GM12878 (cell line): Measurements from ENCODE around the gene SH2D7. TPM values are rescaled to one million over a fixed set of nuclear protein-coding genes. Genes with fewer than 3 reads are reported as not detected.

ENCODE experiments used
- ATAC-seq: fragments of 200-7000 bp; cut with Tn5 transposase; 3 replicates; pipeline ENCODE4 v1.9.1; 2020; ENCODE audit warnings: mild to moderate bottlenecking, moderate library complexity
- BruUV-seq: library from RNA; stranded (reverse); fragments of 400-500 nt; replicated peaks from 2 replicates; lab custom pipeline; 2021; lab: Mats Ljungman, UMichigan
- CTCF ChIA-PET: fragments of 300-600 bp; sonication (Branson Sonifier 250); formaldehyde crosslinking; extraction: SDS; loops from one replicate; lab custom pipeline; 2021; ENCODE audit warnings: inconsistent platforms; lab: Yijun Ruan, JAX
- POLR2A ChIA-PET: fragments of 350-600 bp; formaldehyde crosslinking; extraction: SDS; loops from one replicate; lab custom pipeline; 2021; ENCODE audit warnings: inconsistent platforms; lab: Charles Lee
- RAD21 ChIA-PET: fragments of 300-600 bp; sonication (Branson Sonifier 250); formaldehyde crosslinking; loops from one replicate; lab custom pipeline; 2023; ENCODE audit warnings: antibody characterized with exemption; ENCODE audit not compliant: unreplicated experiment; lab: Charles Lee
- SMC1A ChIA-PET: fragments of 300-600 bp; sonication (Branson Sonifier 250); formaldehyde crosslinking; loops from one replicate; lab custom pipeline; 2023; ENCODE audit not compliant: unreplicated experiment, uncharacterized antibody; lab: Charles Lee
- DNase-seq: peaks from one replicate; pipeline ENCODE4 v3.0.0-alpha.2; 2011; ENCODE audit warnings: low read depth, low spot score
- FAIRE-seq: peaks from 3 replicates; lab custom pipeline; 2011; peaks lifted over from hg19 to GRCh38; lab: Jason Lieb, UNC
- H2AFZ ChIP-seq: 2 replicates; pipeline ENCODE4 v1.6.0; 2011; ENCODE audit warnings: low read depth, low read length, control low read depth; ENCODE audit not compliant: control insufficient read depth
- H3K27ac ChIP-seq: 2 replicates; pipeline ENCODE4 v1.5.1; 2011; ENCODE audit warnings: control low read depth; ENCODE audit not compliant: control insufficient read depth, insufficient read depth
- H3K27me3 ChIP-seq, 2 experiments: replicated peaks in 1 of 2; 2 replicates each; pipeline versions ENCODE4 v1.6.0 to v1.6.1; 2011; ENCODE audit warnings: low read length in 1 of 2; ENCODE audit not compliant: control insufficient read depth in 2 of 2, insufficient read depth in 2 of 2
- H3K36me3 ChIP-seq, 2 experiments: 2 replicates each; pipeline ENCODE4 v1.5.1; 2011; ENCODE audit warnings: low read length in 1 of 2; ENCODE audit not compliant: control insufficient read depth in 2 of 2, insufficient read depth in 2 of 2
- H3K4me1 ChIP-seq: 2 replicates; pipeline ENCODE4 v1.6.1; 2011; ENCODE audit warnings: mild to moderate bottlenecking, low read length, moderate library complexity, mixed read lengths; ENCODE audit not compliant: control insufficient read depth, insufficient read depth
- H3K4me2 ChIP-seq: 2 replicates; pipeline ENCODE4 v1.6.0; 2011; ENCODE audit warnings: control low read depth; ENCODE audit not compliant: control insufficient read depth, insufficient read depth
- H3K4me3 ChIP-seq: fragments of 200-600 bp; sonication (generic); 2 replicates; pipeline ENCODE4 v1.5.1; 2016
- H3K79me2 ChIP-seq: 2 replicates; pipeline ENCODE4 v1.6.0; 2011; ENCODE audit warnings: low read length; ENCODE audit not compliant: control insufficient read depth, insufficient read depth
- H3K9ac ChIP-seq: 2 replicates; pipeline ENCODE4 v1.8.0; 2011; ENCODE audit warnings: low read length, control low read depth, mixed read lengths; ENCODE audit not compliant: control insufficient read depth, insufficient read depth
- H3K9me3 ChIP-seq: replicated peaks from 3 replicates; pipeline ENCODE4 v1.5.1; 2011; ENCODE audit warnings: mild to moderate bottlenecking, low read length; ENCODE audit not compliant: control insufficient read depth, insufficient read depth
- H4K20me1 ChIP-seq: 2 replicates; pipeline ENCODE4 v1.6.0; 2011; ENCODE audit not compliant: control insufficient read depth, insufficient read depth
- CBX3 ChIP-seq: fragments of 200-600 bp; sonication (generic); IDR thresholded peaks from 2 replicates; pipeline ENCODE4 v1.6.1; 2016; ENCODE audit warnings: low read depth, borderline replicate concordance
- CBX5 ChIP-seq: sonication (generic); IDR thresholded peaks from 2 replicates; pipeline ENCODE4 v1.6.1; 2016; ENCODE audit warnings: low read depth, moderate library complexity, mild to moderate bottlenecking, inconsistent platforms
- EZH2 ChIP-seq: IDR thresholded peaks from 2 replicates; pipeline ENCODE4 v1.6.1; 2012; ENCODE audit warnings: low read depth, mild to moderate bottlenecking, control low read depth, inconsistent platforms, low read length, borderline replicate concordance; ENCODE audit not compliant: control insufficient read depth
- HDAC2 ChIP-seq: fragments of 200-600 bp; sonication (generic); IDR thresholded peaks from 2 replicates; pipeline ENCODE4 v1.6.1; 2017
- IRF3 ChIP-seq: fragments of 450-650 bp; IDR thresholded peaks from 2 replicates; pipeline ENCODE4 v1.6.1; 2014; ENCODE audit warnings: mild to moderate bottlenecking
- KDM1A ChIP-seq: fragments of 200-600 bp; sonication (generic); IDR thresholded peaks from 2 replicates; pipeline ENCODE4 v1.6.1; 2016; ENCODE audit warnings: borderline replicate concordance
- MEF2B ChIP-seq: fragments of 450-650 bp; IDR thresholded peaks from 2 replicates; pipeline ENCODE4 v1.6.1; 2018; ENCODE audit warnings: mild to moderate bottlenecking, moderate library complexity; ENCODE audit not compliant: partially characterized antibody, poor library complexity, severe bottlenecking
- NBN ChIP-seq: fragments of 450-650 bp; IDR thresholded peaks from 2 replicates; pipeline ENCODE4 v1.6.1; 2016
- PML ChIP-seq: IDR thresholded peaks from 2 replicates; pipeline ENCODE4 v1.6.1; 2012; ENCODE audit warnings: low read length, inconsistent platforms
- POLR2AphosphoS5 ChIP-seq: IDR thresholded peaks from 2 replicates; pipeline ENCODE4 v1.6.1; 2011; ENCODE audit warnings: mild to moderate bottlenecking, low read length, inconsistent platforms
- RB1 ChIP-seq: fragments of 450-650 bp; formaldehyde crosslinking; IDR thresholded peaks from 2 replicates; pipeline ENCODE4 v1.6.1; 2017; ENCODE audit warnings: mild to moderate bottlenecking, borderline replicate concordance
- RCOR1 ChIP-seq: conservative IDR thresholded peaks from 2 replicates; pipeline ENCODE4 v1.6.1; 2012; ENCODE audit warnings: low read depth, low read length, improper control_type of control experiment
- RELB ChIP-seq: fragments of 450-650 bp; IDR thresholded peaks from 2 replicates; pipeline ENCODE4 v1.6.1; 2017; ENCODE audit warnings: low read depth, mild to moderate bottlenecking, moderate library complexity
- SMAD1 ChIP-seq: fragments of 450-650 bp; IDR thresholded peaks from 2 replicates; pipeline ENCODE4 v1.6.1; 2018; ENCODE audit warnings: mild to moderate bottlenecking, low read depth; ENCODE audit not compliant: partially characterized antibody
- SUPT20H ChIP-seq: IDR thresholded peaks from 2 replicates; pipeline ENCODE4 v1.6.1; 2011; ENCODE audit warnings: low read depth, mild to moderate bottlenecking, low read length, moderate library complexity, borderline replicate concordance; ENCODE audit not compliant: control insufficient read depth
- ZNF274 ChIP-seq: IDR thresholded peaks from one replicate; pipeline ENCODE4 v1.8.0; 2011; ENCODE audit not compliant: insufficient read length, insufficient read depth
- WGBS: methylation state at CpG from one replicate; pipeline ENCODE4 v1.1.6; 2016; ENCODE audit warnings: low lambda C conversion rate; ENCODE audit not compliant: insufficient replicate concordance, insufficient coverage; ENCODE audit errors: missing lambda C conversion rate; 5-methylcytosine and 5-hydroxymethylcytosine counted together
- in situ Hi-C: fragments of 300-500 bp; cut with MboI; formaldehyde crosslinking; loops from 9 replicates; pipeline ENCODE4 v1.14.3; 2018; ENCODE audit warnings: mixed read lengths
- intact Hi-C: fragments of 100-400 bp; cut with micrococcal nuclease; formaldehyde crosslinking; loops from one replicate; pipeline ENCODE4 v1.14.2; 2022; ENCODE audit not compliant: unreplicated experiment
- polyA plus RNA-seq, 11 experiments: library from polyadenylated mRNA; depleted of rRNA in 4 of 11; unstranded in 6 of 11; stranded (reverse) in 5 of 11; fragments of >200 nt; fragmentation: Nextera tagmentation in 4 of 11; fragmentation: Illumina TruSeq in 1 of 11; extraction: Ambion mirVana in 4 of 11; extraction: Trizol in 1 of 11; gene quantifications; 1 replicate in 1 of 11; 2 replicates in 10 of 11; pipeline versions ENCODE4 v1.2.1 to v1.2.3, GENCODE V29; 2011 to 2016; ENCODE audit warnings: inconsistent platforms in 2 of 11, missing spikeins in 2 of 11, low read depth in 1 of 11
- total RNA-seq, 4 experiments: library from RNA; depleted of rRNA in 3 of 4; stranded (reverse); fragments of >200 nt in 3 of 4; fragmentation: Illumina TruSeq in 1 of 4; extraction: Trizol in 1 of 4; gene quantifications; 2 replicates each; pipeline versions ENCODE4 v1.2.1 to v1.2.3, GENCODE V29; 2013 to 2021
- TF ChIP-seq, protein P1 (sequence below): IDR thresholded peaks from 2 replicates; pipeline ENCODE4 v1.6.1; 2011; ENCODE audit warnings: low read depth, low read length, improper control_type of control experiment, borderline replicate concordance
- TF ChIP-seq, protein P2 (sequence below): IDR thresholded peaks from 2 replicates; pipeline ENCODE4 v1.6.1; 2012; ENCODE audit warnings: low read depth, low read length, improper control_type of control experiment

The SH2D7 gene
- total and polyA plus RNA-seq, 10 of the 15 experiments (the other 5 are each of a cell fraction or from before 2014, with no cell fraction given): 0.04 to 0.06 TPM; not detected in 8

- intact Hi-C loops: no loop called here
- FAIRE-seq: no peak
- RAD21 ChIA-PET: interaction anchor here (1.5 to 9.2 kb wide), 2 partner anchors 11 to 44 kb away, joined by 6 to 170 read pairs; no protein-coding TSS in a partner anchor
- H3K4me1 ChIP-seq: peaks cover 70% of the 10 kb centered on the region
- H3K27me3 ChIP-seq: no peaks in the 10 kb centered on the region
- CTCF ChIA-PET: no interaction called here
- H3K4me2 ChIP-seq: peak overlapping the region; percentile 93
- H2AFZ ChIP-seq: no peak overlapping the region
- TF ChIP-seq RELB (no peak), ZNF274 (no peak), RCOR1 (no peak), SMAD1 (no peak), NBN (no peak), POLR2AphosphoS5 (no peak), IRF3 (no peak), CBX5 (no peak), PML (no peak), EZH2 (no peak), SUPT20H (no peak), RB1 (no peak), MEF2B (no peak), HDAC2 (no peak), KDM1A (no peak), CBX3 (no peak)
- TF ChIP-seq, protein P1, sequence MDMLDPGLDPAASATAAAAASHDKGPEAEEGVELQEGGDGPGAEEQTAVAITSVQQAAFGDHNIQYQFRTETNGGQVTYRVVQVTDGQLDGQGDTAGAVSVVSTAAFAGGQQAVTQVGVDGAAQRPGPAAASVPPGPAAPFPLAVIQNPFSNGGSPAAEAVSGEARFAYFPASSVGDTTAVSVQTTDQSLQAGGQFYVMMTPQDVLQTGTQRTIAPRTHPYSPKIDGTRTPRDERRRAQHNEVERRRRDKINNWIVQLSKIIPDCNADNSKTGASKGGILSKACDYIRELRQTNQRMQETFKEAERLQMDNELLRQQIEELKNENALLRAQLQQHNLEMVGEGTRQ: no peak
- TF ChIP-seq, protein P2, sequence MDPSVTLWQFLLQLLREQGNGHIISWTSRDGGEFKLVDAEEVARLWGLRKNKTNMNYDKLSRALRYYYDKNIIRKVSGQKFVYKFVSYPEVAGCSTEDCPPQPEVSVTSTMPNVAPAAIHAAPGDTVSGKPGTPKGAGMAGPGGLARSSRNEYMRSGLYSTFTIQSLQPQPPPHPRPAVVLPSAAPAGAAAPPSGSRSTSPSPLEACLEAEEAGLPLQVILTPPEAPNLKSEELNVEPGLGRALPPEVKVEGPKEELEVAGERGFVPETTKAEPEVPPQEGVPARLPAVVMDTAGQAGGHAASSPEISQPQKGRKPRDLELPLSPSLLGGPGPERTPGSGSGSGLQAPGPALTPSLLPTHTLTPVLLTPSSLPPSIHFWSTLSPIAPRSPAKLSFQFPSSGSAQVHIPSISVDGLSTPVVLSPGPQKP: no peak
- H4K20me1 ChIP-seq: no peaks in the 10 kb centered on the region
- no peak for DNase-seq
- POLR2A ChIA-PET: interaction anchor here (1.9 to 6.8 kb wide), 2 partner anchors 11 to 13 kb away, joined by 6 to 79 read pairs; no protein-coding TSS in a partner anchor
- H3K27ac ChIP-seq: peak overlapping the region; percentile 89
- SMC1A ChIA-PET: interaction anchor here (1.8 to 12.0 kb wide), 3 partner anchors 16 to 39 kb away, joined by 6 to 305 read pairs (median 13); no protein-coding TSS in a partner anchor
- WGBS: 97% methylated on average over 2 of the region's 2 CpGs
- ATAC-seq: no peak
- H3K79me2 ChIP-seq: peaks cover 99% of the 10 kb centered on the region
- H3K4me3 ChIP-seq: 0 out of 2 replicates have a peak overlapping the region, but pooled peaks have one; percentile 69
- no peaks in the 10 kb centered on the region for H3K36me3 ChIP-seq
- H3K9me3 ChIP-seq: no peaks in the 10 kb centered on the region
- H3K9ac ChIP-seq: no peak overlapping the region
- in situ Hi-C loops: no loop called here
- no TSS peak for BruUV-seq
Measured at GRCh38 chr15:78064544-78064943, 27.8 kb upstream of the SH2D7 start.
